DMS153 treated with DMSO at 0.1 percent for 48 hours (cell line): ENCODE data around the gene RASGRF2.
"Not testable (repeated sequence)": the region's sequence is repeated elsewhere in the genome, so short reads cannot be mapped to it uniquely, and the experiment has no call there.

Source experiments
- DNase-seq: peaks from one replicate; lab custom pipeline; 2025; ENCODE audit not compliant: unreplicated experiment; lab: John Stamatoyannopoulos, UW

The RASGRF2 gene

GRCh38 chr5:80978772-80979317 is 18.7 kb downstream of the RASGRF2 start:
- no peak for DNase-seq

- DNase-seq = no peak
Measured at GRCh38 chr5:80982093-80982492, 21.9 kb downstream of the RASGRF2 start.

DNA sequence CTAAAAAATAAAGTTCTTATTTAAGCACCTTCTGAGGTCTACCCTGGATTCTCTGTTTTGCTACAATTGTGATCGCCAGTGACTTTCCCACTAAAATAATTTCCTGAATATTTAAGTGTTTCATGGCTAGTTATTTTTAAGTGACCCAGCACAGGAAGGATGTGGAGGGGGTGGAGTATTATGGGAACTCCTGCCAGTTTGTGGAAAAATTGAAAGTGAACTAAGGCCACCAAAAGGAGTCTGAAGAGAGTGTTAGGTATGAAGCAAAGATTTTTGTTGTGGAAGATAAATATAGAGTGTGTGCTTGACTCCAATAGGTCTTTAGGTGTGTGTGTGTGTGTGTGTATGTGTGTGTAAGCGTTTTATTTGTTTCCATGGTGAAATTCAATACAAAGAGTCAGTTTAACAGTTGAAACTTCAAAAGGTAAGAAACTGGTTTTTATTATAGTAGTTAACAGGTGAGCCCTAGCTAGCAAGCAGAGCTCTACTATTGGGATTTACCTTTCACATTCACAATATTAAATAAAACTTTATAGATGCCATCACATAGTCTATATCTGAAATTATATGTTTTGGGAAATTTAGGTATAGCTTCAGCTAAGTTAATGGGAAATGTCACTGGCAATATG is 25.6 kb downstream of the RASGRF2 start:
- no peak for DNase-seq

DNA sequence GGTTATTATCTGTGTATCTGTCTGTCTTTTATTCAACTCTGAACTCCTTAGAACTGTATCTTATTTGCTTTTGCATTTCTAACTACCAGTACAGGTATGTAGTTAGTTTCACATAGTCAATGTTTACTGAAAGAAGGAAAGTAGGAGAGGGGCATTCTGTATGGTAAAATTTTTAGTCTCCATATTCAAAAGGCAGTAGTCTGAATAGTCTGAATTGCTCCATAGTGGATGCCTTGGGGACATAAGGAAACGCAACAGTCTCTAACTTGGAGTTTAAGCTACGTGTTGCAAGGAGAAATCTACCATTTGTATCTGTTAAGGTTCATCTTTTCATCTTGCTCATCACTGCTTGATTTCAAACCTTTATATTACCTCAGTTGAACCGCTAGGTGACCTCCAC is 26.2 kb downstream of the RASGRF2 start:
- no peak for DNase-seq

DNA sequence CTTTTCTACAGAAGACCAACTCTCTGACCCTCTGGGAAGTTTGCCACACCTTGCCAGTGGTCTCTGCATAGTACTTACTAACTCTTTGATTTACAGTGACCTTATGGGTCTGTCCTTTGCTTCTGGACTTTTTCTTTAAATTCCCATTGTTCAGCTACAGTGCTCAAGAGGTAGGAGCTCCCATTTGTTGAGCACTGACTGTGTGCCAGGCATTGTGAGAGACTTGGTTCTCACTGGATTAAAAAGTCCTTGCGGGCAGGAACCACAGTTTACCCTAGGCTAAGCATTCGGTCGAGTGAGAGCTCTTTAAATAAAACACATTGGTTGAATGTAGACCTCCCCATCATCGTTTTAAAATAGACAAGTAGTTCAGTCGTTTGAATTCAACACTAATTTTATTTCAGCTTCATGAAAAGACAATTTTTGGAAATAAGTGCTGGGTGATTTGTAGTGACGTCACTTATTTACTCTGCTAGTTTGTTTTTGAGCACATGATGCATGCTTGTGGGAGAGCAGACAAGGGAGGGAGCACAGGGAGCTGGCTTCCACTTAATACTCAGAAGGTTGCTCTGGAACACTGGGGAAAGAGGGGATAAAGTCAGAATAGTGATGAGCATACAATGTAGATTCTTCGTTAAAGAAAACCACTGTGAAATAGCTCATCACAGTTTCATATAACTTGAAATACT is 27.1 kb downstream of the RASGRF2 start:
- no peak for DNase-seq

GRCh38 chr5:80988419-80988935 is 28.3 kb downstream of the RASGRF2 start:
- no peak for DNase-seq

GRCh38 chr5:80989883-80990282 is 29.7 kb downstream of the RASGRF2 start:
- no peak for DNase-seq

- DNase-seq = no peak
Measured at GRCh38 chr5:80990527-80990926, 30.4 kb downstream of the RASGRF2 start.

DNA sequence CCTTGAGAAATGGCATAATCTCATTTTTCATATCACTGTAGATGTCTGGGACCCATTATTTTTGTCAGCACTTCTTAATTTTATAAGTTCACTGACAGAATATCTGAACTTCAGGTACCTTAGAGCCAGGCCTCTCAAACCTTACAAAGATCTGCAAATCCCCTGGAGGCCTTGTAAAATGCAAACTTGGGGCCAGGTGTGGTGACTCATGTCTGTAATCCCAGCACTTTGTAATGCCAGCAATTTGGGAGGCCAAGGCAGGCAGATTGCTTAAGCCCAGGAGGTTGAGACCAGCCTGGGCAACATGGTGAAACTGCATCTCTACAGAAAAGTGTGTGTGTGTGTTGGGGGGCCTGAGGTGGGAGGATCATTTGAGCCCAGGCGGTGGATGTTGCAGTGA is 30.8 kb downstream of the RASGRF2 start:
- DNase-seq = no peak

DNA sequence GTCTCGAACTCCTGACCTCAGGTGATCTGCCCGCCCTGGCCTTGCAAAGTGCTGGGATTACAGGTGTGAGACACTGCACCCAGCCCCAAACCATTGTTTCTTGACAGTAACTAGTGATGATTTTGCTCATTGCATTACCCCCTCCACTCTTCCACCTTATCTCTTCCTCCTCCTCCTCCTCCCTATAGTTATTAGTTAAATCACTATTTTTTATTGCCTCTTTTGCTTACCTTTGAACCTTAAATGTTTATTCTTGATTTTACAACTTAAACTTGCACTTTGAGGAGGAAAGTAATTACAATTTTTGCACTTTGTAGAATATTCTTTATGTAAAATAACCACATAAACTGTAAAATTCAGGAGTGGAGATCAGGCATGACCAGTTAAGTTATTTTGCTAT is 35.7 kb downstream of the RASGRF2 start:
- DNase-seq = no peak

- DNase-seq = no peak
Measured at GRCh38 chr5:80998590-80998979, 38.4 kb downstream of the RASGRF2 start.

DNA sequence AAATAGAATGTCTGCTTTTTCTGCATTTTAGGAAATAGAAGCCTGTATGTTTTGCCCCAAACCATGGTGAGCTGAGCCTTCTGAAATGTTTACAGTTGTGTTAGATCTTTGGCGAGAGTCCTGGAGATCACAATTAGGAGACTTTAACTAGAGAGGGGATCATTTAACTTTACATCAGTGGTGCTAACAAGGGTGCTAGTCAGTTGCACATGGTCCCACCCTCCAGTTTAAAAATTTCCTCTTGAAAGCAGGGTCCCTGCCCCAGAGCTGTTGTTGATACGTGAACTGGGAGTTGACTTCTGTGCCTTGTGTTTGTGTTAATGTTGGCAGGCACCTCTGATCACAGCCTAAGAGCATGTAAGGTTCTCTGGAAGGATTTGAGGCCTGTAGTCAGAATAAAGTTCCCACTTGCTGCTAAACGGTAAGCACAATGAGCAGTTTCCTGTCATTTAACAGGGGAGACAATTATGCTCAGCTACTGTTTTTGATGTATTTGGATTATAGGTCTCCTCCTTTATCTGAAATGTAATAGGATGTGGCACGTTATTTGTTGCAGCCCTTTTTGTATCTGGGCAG is 43.7 kb downstream of the RASGRF2 start:
- DNase-seq = no peak

GRCh38 chr5:81005708-81006107 is 45.5 kb downstream of the RASGRF2 start:
- no peak for DNase-seq

- DNase-seq = no peak
Measured at GRCh38 chr5:81006231-81006630, 46.1 kb downstream of the RASGRF2 start.

GRCh38 chr5:81006947-81007636 is 46.9 kb downstream of the RASGRF2 start:
- DNase-seq = no peak

DNA sequence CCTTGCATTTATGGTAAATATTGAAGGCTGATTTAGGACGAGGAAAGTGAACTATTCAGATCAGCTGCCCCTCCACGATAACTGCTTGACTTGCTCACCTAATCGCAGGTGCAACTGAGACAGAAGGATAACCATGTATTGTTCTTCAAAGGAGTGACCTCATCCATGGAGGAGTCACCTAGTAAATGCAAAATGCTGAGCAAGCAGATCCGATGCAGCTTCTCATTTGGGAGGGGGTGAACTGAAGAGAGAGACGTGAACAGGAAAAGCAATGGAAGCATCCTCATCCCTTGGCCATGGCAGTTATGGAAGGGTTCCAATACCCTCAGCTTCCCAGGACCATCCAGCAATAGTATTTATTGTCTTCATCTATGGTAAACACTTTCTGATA is 47.5 kb downstream of the RASGRF2 start:
- no peak for DNase-seq

GRCh38 chr5:81010336-81011169 is 50.4 kb downstream of the RASGRF2 start:
- no peak for DNase-seq

DNA sequence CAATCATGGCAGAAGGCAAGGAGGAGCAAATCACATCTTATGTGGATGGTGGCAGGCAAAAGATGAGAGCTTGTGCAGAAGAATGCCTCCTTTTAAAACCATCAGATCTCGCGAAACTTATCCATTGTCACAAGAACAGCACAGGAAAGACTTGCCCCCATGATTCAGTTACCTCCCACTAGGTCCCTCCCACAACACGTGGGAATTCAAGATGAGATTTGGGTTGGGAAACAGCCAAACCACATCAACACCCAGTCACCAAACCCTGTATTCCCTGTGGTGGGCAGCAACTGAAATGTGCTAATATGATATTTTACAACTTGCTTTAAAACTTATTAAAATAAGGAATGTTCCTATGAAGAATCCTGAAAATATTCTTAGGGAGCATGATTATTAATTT is 54.2 kb downstream of the RASGRF2 start:
- DNase-seq = no peak

GRCh38 chr5:81016116-81016515 is 56.0 kb downstream of the RASGRF2 start:
- no peak for DNase-seq

DNA sequence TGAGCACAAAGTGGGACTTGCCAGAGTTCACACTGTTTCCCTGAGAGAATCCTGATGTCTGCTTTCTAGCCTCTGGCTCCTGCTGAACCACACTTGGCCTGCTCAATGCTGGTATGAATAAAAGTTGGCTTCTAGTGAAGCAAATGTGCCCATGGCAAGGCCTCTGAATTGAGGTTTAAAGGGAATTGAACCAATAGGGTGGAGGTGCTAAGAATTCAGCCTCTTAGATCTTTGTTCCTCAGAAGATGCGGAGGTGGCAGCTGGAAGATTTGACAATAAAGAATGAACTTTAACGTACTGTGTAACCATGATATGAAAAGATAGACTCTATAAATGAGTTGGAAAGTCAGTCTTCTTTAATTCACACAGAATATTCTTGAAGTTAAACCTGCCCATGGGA is 57.2 kb downstream of the RASGRF2 start:
- DNase-seq = no peak

DNA sequence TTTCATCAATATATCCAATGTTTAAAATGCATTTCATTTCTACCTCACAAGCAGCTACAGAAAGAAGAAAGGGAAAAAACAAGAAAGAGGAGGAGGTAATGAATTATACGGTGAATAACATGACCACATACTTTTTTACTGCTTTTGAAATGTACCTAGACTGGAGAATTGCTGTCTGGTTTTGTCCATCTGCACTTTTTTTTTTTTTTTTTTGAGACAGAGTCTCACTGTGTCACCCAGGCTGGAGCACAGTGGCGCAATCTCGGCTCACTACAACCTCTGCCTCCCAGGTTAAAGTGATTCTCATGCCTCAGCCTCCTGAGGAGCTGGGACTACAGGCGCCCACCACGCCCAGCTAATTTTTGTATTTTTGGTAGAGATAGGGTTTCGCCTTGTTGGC is 58.4 kb downstream of the RASGRF2 start:
- DNase-seq = not testable (repeated sequence)
